HG03575 (cell line): Measurements from ENCODE around the gene SPG21.
"Not testable (repeated sequence)": the region's sequence is repeated elsewhere in the genome, so short reads cannot be mapped to it uniquely, and the experiment has no call there.

ENCODE experiments used
- ATAC-seq: cut with Tn5 transposase; IDR thresholded peaks from one replicate; pipeline ENCODE4 v1.9.1; 2021; ENCODE audit not compliant: unreplicated experiment, insufficient number of reproducible peaks, low FRiP score; ENCODE audit errors: extremely low read depth

The SPG21 gene

GRCh38 chr15:64989416-64990167 is at the start of gene SPG21:
TSS of gene SPG21 (minus strand) at chr15:64989914. CDS start at chr15:64983569, 6,345 bp downstream.
- peak; percentile 50 for ATAC-seq

- ATAC-seq, result no peak
These were observed 49.1 kb upstream of the SPG21 start for GRCh38 chr15:65038836-65039235.

- ATAC-seq, result no peak
These were observed 48.7 kb upstream of the SPG21 start for GRCh38 chr15:65038428-65038827.

- ATAC-seq, result no peak
These were observed 47.6 kb upstream of the SPG21 start for GRCh38 chr15:65037309-65037708.

DNA sequence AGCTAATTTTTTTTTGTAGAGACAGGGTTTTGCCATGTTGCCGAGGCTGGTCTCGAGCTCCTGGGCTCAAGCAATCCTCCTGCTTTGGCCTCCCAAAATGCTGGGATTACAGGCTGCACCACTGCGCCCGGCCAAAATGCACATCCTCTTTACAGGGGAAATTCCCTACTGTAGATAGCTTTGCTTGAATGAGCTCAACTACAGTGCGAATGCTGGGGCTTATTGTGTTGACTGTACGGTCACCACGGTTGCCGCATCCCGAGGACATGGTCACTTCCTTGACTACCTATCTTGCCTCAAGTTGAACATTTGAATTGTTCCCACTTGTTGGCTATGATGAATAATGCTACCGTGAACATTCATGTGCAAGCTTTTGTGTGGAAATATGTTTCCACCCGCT is 45.0 kb upstream of the SPG21 start:
- no peak for ATAC-seq

DNA sequence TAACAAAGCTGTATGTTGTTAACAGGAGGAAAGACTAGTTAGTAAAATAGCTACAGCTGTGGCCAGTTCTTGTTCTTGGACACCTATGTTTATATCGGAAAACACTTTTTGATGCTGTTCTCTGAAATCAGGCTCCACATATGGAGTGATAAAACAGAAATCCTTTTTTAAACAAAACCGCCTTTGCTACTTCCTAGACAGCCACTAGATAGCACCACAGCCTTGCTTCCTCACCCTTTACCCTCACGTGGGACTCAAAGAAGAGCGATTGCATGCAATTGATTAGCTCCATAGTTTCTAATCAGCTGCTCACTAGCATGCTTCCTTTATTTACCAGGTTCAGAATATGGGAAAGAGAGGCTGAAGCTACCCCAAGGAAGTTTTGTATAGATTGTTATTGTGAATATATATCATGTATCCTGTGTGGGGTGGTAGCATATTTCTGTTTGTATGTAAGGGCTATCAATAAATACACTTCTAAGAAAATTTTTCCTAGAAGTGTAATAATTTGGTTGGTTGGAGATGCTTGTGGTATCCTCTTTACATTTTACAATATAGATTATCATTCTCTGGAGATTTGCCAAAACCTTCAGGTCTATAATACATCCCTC is 44.0 kb upstream of the SPG21 start:
- no peak for ATAC-seq

DNA sequence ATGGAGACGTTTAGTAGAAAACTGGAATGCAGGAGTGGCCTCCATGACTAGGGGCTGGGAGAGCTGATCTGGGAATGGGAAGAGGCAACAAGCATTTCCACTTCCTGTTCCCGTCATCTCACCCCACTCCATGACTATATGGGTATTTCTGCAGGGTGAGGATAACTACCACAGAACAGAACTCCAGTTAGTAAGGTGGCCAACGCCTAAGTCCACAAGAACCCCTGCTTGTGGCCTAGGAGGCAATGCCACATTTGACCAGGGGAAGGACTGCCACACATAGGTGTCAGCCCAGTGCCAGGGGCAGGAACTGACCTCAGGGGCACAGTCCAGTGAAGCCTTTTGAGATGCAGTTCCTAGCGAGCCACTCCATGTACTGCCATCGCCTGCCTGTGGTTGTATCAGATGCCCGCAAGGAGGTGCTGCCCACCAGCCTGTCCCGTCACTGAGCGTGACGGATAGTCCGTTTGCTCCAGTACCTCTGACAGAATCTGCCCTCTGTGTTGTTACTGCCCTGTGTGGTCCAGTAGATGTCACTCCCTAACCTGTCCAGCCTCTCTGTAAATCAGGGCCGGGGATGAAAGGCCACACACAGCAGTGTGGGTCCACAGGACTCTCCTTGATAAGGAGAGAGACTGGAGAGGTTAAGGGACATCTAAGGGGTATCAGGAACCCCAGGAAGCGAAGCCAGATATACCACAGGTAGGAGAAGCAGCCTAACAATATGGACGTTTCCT is 43.3 kb upstream of the SPG21 start:
- ATAC-seq, result no peak

- ATAC-seq, result no peak
These were observed 40.1 kb upstream of the SPG21 start for GRCh38 chr15:65029736-65030208.

DNA sequence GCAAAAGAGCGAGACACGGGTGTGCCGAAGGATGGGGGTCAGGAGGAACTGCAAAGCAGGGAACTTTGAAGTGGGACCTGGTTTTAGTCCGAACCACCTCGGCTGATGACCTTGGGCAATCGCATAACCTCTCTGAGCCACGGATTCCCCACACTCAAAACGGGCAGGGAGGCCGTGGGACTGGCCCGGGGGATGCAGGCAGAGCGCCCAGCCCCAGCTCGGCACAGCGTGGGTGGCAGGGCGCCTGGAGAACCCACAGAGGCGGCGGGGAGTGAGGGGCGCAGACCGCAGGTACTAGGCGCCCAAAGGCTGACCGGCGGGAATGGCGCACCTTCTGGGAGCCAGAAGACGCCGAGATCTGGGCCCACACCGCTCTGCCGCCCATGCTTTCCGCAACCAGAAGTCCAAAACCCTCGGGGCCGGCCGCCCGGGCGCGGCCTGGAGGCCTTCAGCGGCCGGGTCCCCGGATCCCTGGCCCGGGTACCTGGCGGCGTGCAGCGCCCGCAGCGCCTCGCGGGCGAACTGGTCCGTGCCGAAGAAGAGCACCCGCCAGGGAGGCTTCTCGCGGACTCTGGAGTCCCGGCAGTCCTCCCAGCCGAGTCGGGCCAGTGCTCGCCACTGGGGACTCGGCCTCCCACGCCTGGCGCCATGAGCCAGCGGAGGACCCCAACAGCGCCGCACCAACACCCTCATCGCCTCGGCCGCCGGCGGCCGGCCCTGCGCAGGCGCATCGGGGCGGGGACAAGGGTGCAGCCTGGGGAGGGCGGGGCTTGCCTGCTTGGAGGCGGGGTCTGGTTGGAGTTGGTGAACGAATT is 39.4 kb upstream of the SPG21 start, which contains the start of gene MTFMT:
Gene MTFMT (minus strand): TSS at position 719 of the 815 bp plus-strand sequence. CDS start 26 bp downstream, at position 693.
- no peak for ATAC-seq

DNA sequence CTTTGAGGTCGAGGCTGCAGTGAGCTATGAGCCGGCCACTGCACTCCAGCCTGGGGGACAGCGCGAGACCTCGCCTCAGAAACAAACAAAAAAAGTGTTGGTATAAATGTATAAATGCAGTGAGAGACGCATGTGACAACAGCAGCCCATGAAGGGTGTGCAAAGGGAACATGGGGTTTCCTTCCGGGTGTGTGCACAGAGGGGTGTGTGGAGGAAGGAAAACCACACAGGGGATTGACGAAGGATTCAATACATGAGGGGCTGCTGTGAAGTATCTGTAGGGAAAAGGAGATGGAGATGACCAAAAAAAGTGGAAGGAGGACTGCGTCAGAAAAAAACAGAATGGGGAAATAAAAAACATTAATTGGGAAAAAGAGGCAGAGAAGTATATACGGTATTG is 38.6 kb upstream of the SPG21 start:
- no peak for ATAC-seq

- no peak for ATAC-seq
These were observed 37.9 kb upstream of the SPG21 start for GRCh38 chr15:65027593-65027992.

- ATAC-seq, result no peak
These were observed 37.0 kb upstream of the SPG21 start for GRCh38 chr15:65026756-65027155.

DNA sequence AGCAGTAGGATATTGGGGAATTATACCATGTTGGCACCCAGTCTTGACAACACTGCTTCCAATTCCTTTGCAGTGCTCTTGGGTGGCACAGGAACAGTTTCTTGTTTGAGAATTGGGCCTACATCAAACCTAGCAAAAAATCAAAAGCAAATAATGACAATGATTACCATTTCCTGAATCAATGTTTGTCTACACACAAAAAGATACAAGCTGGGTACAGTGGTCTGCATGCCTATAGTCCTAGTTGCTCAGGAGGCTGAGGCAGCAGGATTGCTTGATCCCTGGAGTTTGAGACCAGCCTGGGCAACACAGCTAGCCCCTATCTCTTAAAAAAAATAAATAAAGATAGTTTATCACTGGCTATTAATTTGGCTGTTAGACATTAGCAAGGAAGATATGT is 31.8 kb upstream of the SPG21 start:
- no peak for ATAC-seq

GRCh38 chr15:65020419-65020818 is 30.7 kb upstream of the SPG21 start:
- ATAC-seq, result no peak

DNA sequence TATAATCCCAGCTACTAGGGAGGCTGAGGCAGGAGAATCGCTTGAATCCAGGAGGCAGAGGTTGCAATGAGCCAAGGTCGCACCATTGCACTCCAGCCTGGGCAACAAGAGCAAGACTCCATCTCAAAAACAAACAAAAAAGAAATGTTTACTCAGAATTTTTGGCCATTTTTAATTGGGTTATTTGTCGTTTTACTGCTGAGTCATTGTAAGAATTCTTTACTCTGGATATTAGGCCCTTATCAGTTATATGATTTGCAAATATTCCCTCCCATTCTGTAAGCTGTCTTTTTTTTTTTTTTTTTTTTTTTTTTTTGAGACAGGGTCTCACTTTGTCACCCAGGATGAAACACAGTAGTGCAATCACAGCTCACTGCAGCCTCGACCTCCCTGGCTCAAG is 21.5 kb upstream of the SPG21 start:
- not testable (repeated sequence) for ATAC-seq

DNA sequence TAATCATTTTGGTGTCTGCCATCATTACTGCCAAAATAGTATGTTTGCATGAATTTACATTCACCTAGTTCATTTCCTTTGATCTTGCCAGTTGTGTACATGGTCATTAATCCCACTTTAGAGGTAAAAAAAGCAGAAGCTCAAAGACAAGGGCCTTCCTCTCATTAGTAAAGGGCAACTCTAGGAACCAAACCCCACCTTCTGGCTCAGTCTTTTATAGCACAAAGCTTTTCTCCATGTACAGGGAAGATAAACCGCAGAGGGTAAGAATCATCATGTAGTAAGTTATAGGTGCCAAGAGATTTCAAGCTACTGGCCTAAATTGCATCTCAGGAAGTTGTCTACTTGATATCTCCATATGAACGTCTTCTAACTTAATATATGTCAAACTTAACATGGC is 19.3 kb upstream of the SPG21 start:
- no peak for ATAC-seq

DNA sequence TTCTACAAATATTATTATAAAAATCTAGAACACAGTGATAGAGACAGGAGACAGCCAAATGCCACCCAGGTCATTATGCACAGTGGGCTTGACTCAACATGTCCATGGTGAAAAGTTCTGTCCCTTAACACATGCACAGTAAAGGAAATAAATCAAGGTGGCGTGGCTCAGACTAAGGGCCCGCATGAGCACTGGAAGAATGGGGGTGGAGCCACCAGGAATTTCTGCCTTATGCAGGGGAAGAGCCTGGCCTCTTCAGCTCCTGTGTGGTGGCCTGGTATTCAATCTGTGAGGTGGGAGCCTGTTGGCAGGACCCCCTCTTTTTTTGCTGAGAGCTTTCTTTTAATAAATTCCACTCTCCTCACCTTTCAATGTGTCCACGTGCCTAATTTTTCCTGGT is 17.2 kb upstream of the SPG21 start:
- ATAC-seq, result no peak

- no peak for ATAC-seq
These were observed 15.3 kb upstream of the SPG21 start for GRCh38 chr15:65004993-65005392.

DNA sequence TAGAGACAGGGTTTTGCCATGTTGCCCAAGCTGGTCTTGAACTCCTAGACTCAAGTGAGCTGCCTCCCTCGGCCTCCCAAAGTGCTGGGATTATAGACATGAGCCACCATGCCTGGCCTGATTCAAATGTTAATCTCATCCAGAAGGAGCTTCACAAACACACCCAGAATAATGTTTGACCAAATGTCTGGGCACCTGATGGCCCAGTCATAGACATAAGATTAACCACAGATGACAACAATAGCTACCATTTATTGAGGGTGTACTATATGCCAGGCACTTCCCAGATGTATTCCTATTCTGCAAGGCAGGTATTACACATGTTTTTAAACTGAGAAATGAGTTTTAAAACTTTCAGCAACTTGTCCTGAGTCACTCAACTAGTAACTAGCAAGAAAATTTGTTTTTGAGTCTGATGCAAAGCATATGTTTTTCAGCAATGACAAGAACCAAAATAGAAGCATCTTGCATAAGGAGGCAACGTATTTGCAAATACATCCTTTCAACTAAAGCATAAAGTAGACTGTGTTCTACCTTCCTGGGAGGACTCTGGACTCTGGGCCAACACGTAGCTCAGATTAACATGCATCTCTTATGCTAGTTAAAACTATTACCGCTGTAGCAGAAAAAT is 8.1 kb upstream of the SPG21 start:
- ATAC-seq, result no peak
